GM23338 (cell line): ENCODE data around the gene RPGRIP1L. TPM values are rescaled to one million over a fixed set of nuclear protein-coding genes. Genes with fewer than 3 reads are reported as not detected.

Experiments used
- ATAC-seq: fragments of 200-7000 bp; cut with Tn5 transposase; 3 replicates; pipeline ENCODE4 v1.9.1; 2020
- DNase-seq: peaks from one replicate; pipeline ENCODE4 v3.0.0-alpha.2; 2015; ENCODE audit warnings: low spot score
- H2AFZ ChIP-seq: fragments of 200-600 bp; sonication (generic); 2 replicates; pipeline ENCODE4 v1.8.0; 2016; ENCODE audit warnings: antibody characterized with exemption, mild to moderate bottlenecking, moderate library complexity
- H3F3A ChIP-seq: fragments of 200-600 bp; sonication (generic); replicated peaks from 2 replicates; pipeline ENCODE4 v1.8.0; 2017; ENCODE audit warnings: antibody characterized with exemption, mixed run types, low read depth
- H3K27ac ChIP-seq: fragments of 200-600 bp; sonication (generic); 2 replicates; pipeline ENCODE4 v1.6.1; 2016; ENCODE audit warnings: low read depth
- H3K27me3 ChIP-seq: fragments of 200-600 bp; sonication (generic); 2 replicates; pipeline ENCODE4 v1.8.0; 2016; ENCODE audit warnings: mild to moderate bottlenecking, mixed run types, moderate library complexity; ENCODE audit not compliant: insufficient read depth
- H3K36me3 ChIP-seq: fragments of 200-600 bp; sonication (generic); 2 replicates; pipeline ENCODE4 v1.8.0; 2016; ENCODE audit warnings: mild to moderate bottlenecking; ENCODE audit not compliant: insufficient read depth
- H3K4me1 ChIP-seq: fragments of 200-600 bp; sonication (generic); 2 replicates; pipeline ENCODE4 v1.8.0; 2016; ENCODE audit warnings: mild to moderate bottlenecking, moderate library complexity; ENCODE audit not compliant: insufficient read depth
- H3K4me2 ChIP-seq: fragments of 200-600 bp; sonication (generic); 2 replicates; pipeline ENCODE4 v1.7.1; 2017; ENCODE audit warnings: mixed run types
- H3K4me3 ChIP-seq: fragments of 200-600 bp; sonication (generic); 2 replicates; pipeline ENCODE4 v1.6.1; 2016; ENCODE audit warnings: mixed run types
- H3K79me2 ChIP-seq: fragments of 200-600 bp; sonication (generic); replicated peaks from 2 replicates; pipeline ENCODE4 v1.8.0; 2017; ENCODE audit warnings: mild to moderate bottlenecking; ENCODE audit not compliant: insufficient read depth
- H3K9me2 ChIP-seq: fragments of 200-600 bp; sonication (generic); 2 replicates; pipeline ENCODE4 v1.8.0; 2017; ENCODE audit not compliant: insufficient read depth
- H4K20me1 ChIP-seq: fragments of 200-600 bp; sonication (generic); replicated peaks from 2 replicates; pipeline ENCODE4 v1.8.0; 2017; ENCODE audit warnings: mild to moderate bottlenecking; ENCODE audit not compliant: insufficient read depth
- H3K27ac Mint-ChIP-seq: 2 replicates; pipeline ENCODE4 v1.8.0; 2020; ENCODE audit warnings: inconsistent platforms, mild to moderate bottlenecking, moderate library complexity, mixed read lengths
- H3K27me3 Mint-ChIP-seq: 3 replicates; pipeline ENCODE4 v1.8.0; 2022; ENCODE audit warnings: low read depth, mild to moderate bottlenecking, moderate library complexity, mixed read lengths, inconsistent platforms; ENCODE audit not compliant: insufficient read depth, poor library complexity
- H3K36me3 Mint-ChIP-seq: 3 replicates; pipeline ENCODE4 v1.8.0; 2021; ENCODE audit warnings: low read depth, mild to moderate bottlenecking, inconsistent platforms, moderate library complexity, mixed read lengths
- H3K4me1 Mint-ChIP-seq: 3 replicates; pipeline ENCODE4 v1.8.0; 2020; ENCODE audit warnings: mild to moderate bottlenecking, inconsistent platforms, mixed read lengths
- H3K4me3 Mint-ChIP-seq: 3 replicates; pipeline ENCODE4 v1.8.0; 2021; ENCODE audit warnings: moderate library complexity, mild to moderate bottlenecking, inconsistent platforms, mixed read lengths
- H3K9me3 Mint-ChIP-seq: 3 replicates; pipeline ENCODE4 v1.8.0; 2020; ENCODE audit warnings: moderate library complexity, mild to moderate bottlenecking, inconsistent platforms, mixed read lengths
- CREB1 ChIP-seq: fragments of 250-450 bp; sonication (Bioruptor Pico); IDR thresholded peaks from 2 replicates; pipeline ENCODE4 v1.5.0; 2020; ENCODE audit warnings: low read depth, mild to moderate bottlenecking, moderate library complexity
- ETS1 ChIP-seq: IDR thresholded peaks from 2 replicates; pipeline ENCODE4 v1.6.1; 2016; ENCODE audit warnings: antibody characterized with exemption
- EZH2 ChIP-seq: fragments of 200-600 bp; sonication (generic); IDR thresholded peaks from one replicate; pipeline ENCODE4 v1.8.0; 2017; ENCODE audit warnings: antibody characterized with exemption, mild to moderate bottlenecking, low read depth; ENCODE audit not compliant: unreplicated experiment
- EZH2phosphoT487 ChIP-seq: fragments of 200-600 bp; sonication (generic); IDR thresholded peaks from one replicate; pipeline ENCODE4 v1.8.1; 2018; ENCODE audit warnings: antibody characterized with exemption; ENCODE audit not compliant: unreplicated experiment
- JUNB ChIP-seq: IDR thresholded peaks from one replicate; pipeline ENCODE4 v1.6.1; 2016; ENCODE audit warnings: antibody characterized with exemption; ENCODE audit not compliant: unreplicated experiment
- NANOG ChIP-seq: IDR thresholded peaks from 2 replicates; pipeline ENCODE4 v1.6.1; 2016; ENCODE audit warnings: antibody characterized with exemption, borderline replicate concordance
- POLR2AphosphoS5 ChIP-seq: IDR thresholded peaks from 2 replicates; pipeline ENCODE4 v1.6.1; 2016; ENCODE audit warnings: antibody characterized with exemption, low read depth
- REST ChIP-seq: IDR thresholded peaks from one replicate; pipeline ENCODE4 v1.6.1; 2018; ENCODE audit warnings: antibody characterized with exemption; ENCODE audit not compliant: unreplicated experiment
- STAT1 ChIP-seq: IDR thresholded peaks from one replicate; pipeline ENCODE4 v1.6.1; 2016; ENCODE audit warnings: antibody characterized with exemption; ENCODE audit not compliant: unreplicated experiment
- ZNF114 ChIP-seq: fragments of 250-450 bp; sonication (Bioruptor Pico); IDR thresholded peaks from 2 replicates; pipeline ENCODE4 v1.5.0; 2020; ENCODE audit warnings: mild to moderate bottlenecking, moderate library complexity
- ZNF331 ChIP-seq: fragments of 250-450 bp; sonication (Bioruptor Pico); IDR thresholded peaks from 2 replicates; pipeline ENCODE4 v1.5.0; 2020; ENCODE audit warnings: low read depth, mild to moderate bottlenecking, moderate library complexity
- ZNF462 ChIP-seq: fragments of 250-450 bp; sonication (Bioruptor Pico); IDR thresholded peaks from 2 replicates; pipeline ENCODE4 v1.5.0; 2020; ENCODE audit warnings: mild to moderate bottlenecking, moderate library complexity
- polyA plus RNA-seq: library from polyadenylated mRNA; unstranded; fragments of >200 nt; fragmentation: Nextera tagmentation; extraction: Ambion mirVana; gene quantifications from 2 replicates; pipeline ENCODE4 v1.2.1, GENCODE V29; 2016
- total RNA-seq: library from RNA; depleted of rRNA; stranded (reverse); fragments of >200 nt; shearing (Covaris generic); gene quantifications from 2 replicates; pipeline ENCODE4 v1.2.3, GENCODE V29; 2014

The RPGRIP1L gene
- total and polyA plus RNA-seq, 2 experiments from 2014 or later, result 11.4 to 21.3 TPM

- TF ChIP-seq REST (no peak), EZH2phosphoT487 (no peak), EZH2 (no peak), NANOG (no peak)
Observed at GRCh38 chr16:53711390-53711789, 7.7 kb upstream of the RPGRIP1L start (continued).

- ATAC-seq (no peak), DNase-seq (no peak)
- Histone ChIP-seq H3K4me1 (peaks cover 4% of the 10 kb centered on the region), H3K4me2 (no peak overlapping the region), H3K27ac (no peak overlapping the region), H3K27me3 (no peaks in the 10 kb centered on the region), H3K79me2 (peaks cover 65% of the 10 kb centered on the region), H3K4me3 (no peak overlapping the region), H3F3A (no peaks in the 10 kb centered on the region), H3K36me3 (no peaks in the 10 kb centered on the region), H3K9me2 (no peaks in the 10 kb centered on the region), H4K20me1 (no peaks in the 10 kb centered on the region; the same call in 1 of the 2 replicates), H2AFZ (no peak overlapping the region)
- Mint-ChIP-seq H3K27me3 (peaks cover 4% of the 10 kb centered on the region), H3K36me3 (no peaks in the 10 kb centered on the region), H3K27ac (no peak overlapping the region), H3K4me3 (no peak overlapping the region), H3K9me3 (no peaks in the 10 kb centered on the region; the same call in 2 of the 3 replicates), H3K4me1 (peaks cover 5% of the 10 kb centered on the region)
- TF ChIP-seq CREB1 (CRISPR knock-in tag) (no peak), ZNF114 (CRISPR knock-in tag) (no peak), STAT1 (no peak), JUNB (no peak), REST (no peak), EZH2 (no peak), ZNF462 (CRISPR knock-in tag) (no peak), ETS1 (no peak), NANOG (no peak), EZH2phosphoT487 (no peak), POLR2AphosphoS5 (no peak), ZNF331 (CRISPR knock-in tag) (no peak)
Observed at GRCh38 chr16:53708490-53708889, 4.8 kb upstream of the RPGRIP1L start.
